ENCODE results near the gene TAS1R3. TPM values are rescaled to one million over a fixed set of nuclear protein-coding genes. Genes with fewer than 3 reads are reported as not detected.

TAS1R3 gene
- total RNA-seq, 1 donor = under 0.01 TPM

- H3K4me3 ChIP-seq (ENCODE audit: low read depth, low read length) = peak overlapping the region; percentile 83
- TF ChIP-seq CTCF (IDR thresholded peaks at IDR 0.05; ENCODE audit: insufficient read depth, low read depth, low read length) = no peak
- DNase-seq (ENCODE audit: low read depth) = no peak
These were observed 5.6 kb upstream of the TAS1R3 start for GRCh38 chr1:1325288-1326074.

- no peak overlapping the region for H3K4me3 ChIP-seq (ENCODE audit: low read depth, low read length)
- no peak for TF ChIP-seq CTCF (IDR thresholded peaks at IDR 0.05; ENCODE audit: insufficient read depth, low read depth, low read length)
- no peak for DNase-seq (ENCODE audit: low read depth)
These were observed 4.9 kb upstream of the TAS1R3 start for GRCh38 chr1:1326075-1326605.

- no peak for DNase-seq (ENCODE audit: low read depth)
- no peak for TF ChIP-seq CTCF (IDR thresholded peaks at IDR 0.05; ENCODE audit: insufficient read depth, low read depth, low read length)
- H3K4me3 ChIP-seq (ENCODE audit: low read depth, low read length) = no peak overlapping the region
These were observed 3.8 kb upstream of the TAS1R3 start for GRCh38 chr1:1327291-1327690.

- DNase-seq (ENCODE audit: low read depth) = no peak
- TF ChIP-seq CTCF (IDR thresholded peaks at IDR 0.05; ENCODE audit: insufficient read depth, low read depth, low read length) = no peak
- no peak overlapping the region for H3K4me3 ChIP-seq (ENCODE audit: low read depth, low read length)
These were observed 2.8 kb upstream of the TAS1R3 start for GRCh38 chr1:1328254-1328653.

GRCh38 chr1:1329304-1330210 lies 1.5 kb upstream of the TAS1R3 start:
- no peak for TF ChIP-seq CTCF (IDR thresholded peaks at IDR 0.05; ENCODE audit: insufficient read depth, low read depth, low read length)
- no peak overlapping the region for H3K4me3 ChIP-seq (ENCODE audit: low read depth, low read length)
- DNase-seq (ENCODE audit: low read depth) = no peak

- TF ChIP-seq CTCF (IDR thresholded peaks at IDR 0.05; ENCODE audit: insufficient read depth, low read depth, low read length) = no peak
- H3K4me3 ChIP-seq (ENCODE audit: low read depth, low read length) = no peak overlapping the region
- DNase-seq (ENCODE audit: low read depth) = no peak
These were observed 563 bp upstream of the TAS1R3 start for GRCh38 chr1:1330366-1331067.

All from fibroblast of villous mesenchyme (primary cell).